ENCODE results near the gene CD19. TPM values are rescaled to one million over a fixed set of nuclear protein-coding genes. Genes with fewer than 3 reads are reported as not detected.

CD19 gene
- polyA plus RNA-seq, 3 donors: 0.28 to 0.75 (median 0.65) TPM

- H3K27me3 ChIP-seq (ENCODE audit: control insufficient read depth in 2 of 2, insufficient read depth in 2 of 2, low read length in 2 of 2): no peaks in the 10 kb centered on the region
- H3K4me3 ChIP-seq (replicated peaks in 1 of 3; ENCODE audit: low read depth in 2 of 3, low read length in 3 of 3): no peak overlapping the region
- peaks cover 61 to 88% of the 10 kb centered on the region in 2 donors for H3K36me3 ChIP-seq (replicated peaks in 1 of 2; ENCODE audit: control insufficient read depth in 1 of 2, insufficient read depth in 2 of 2, low read length in 2 of 2)
- H3K4me3 Mint-ChIP-seq: no peak overlapping the region
- H2AFZ ChIP-seq (ENCODE audit: insufficient read depth, low read depth, low read length, poor library complexity, severe bottlenecking): no peak overlapping the region
- H3K4me1 ChIP-seq (ENCODE audit: control insufficient read depth in 1 of 2, insufficient read depth in 2 of 2, low read length in 2 of 2): no peaks in the 10 kb centered on the region
- H3K27ac ChIP-seq (ENCODE audit: low read depth in 1 of 2, low read length in 2 of 2): no peak overlapping the region
- no peak overlapping the region for H3K9ac ChIP-seq (ENCODE audit: insufficient read depth, low read length, poor library complexity, severe bottlenecking)
- H3K79me2 ChIP-seq (ENCODE audit: insufficient read depth, low read length): no peaks in the 10 kb centered on the region
- H4K20me1 ChIP-seq (ENCODE audit: insufficient read depth, low read length): no peaks in the 10 kb centered on the region
- no peak overlapping the region for H3K27ac Mint-ChIP-seq
- H3K27me3 Mint-ChIP-seq (ENCODE audit: low read depth in 3 of 3): peaks cover 0 to 1% (median 1%) of the 10 kb centered on the region in 3 donors
- H3K9me3 ChIP-seq (replicated peaks in 1 of 2; ENCODE audit: control insufficient read depth in 1 of 2, insufficient read depth in 1 of 2, low read length in 2 of 2): no peaks in the 10 kb centered on the region
- TF ChIP-seq CTCF (IDR thresholded peaks at IDR 0.05): no peak
- no peak overlapping the region for H3K4me2 ChIP-seq (replicated peaks; ENCODE audit: extremely low read depth, low read length, poor library complexity, severe bottlenecking)
- no peak for DNase-seq
- intact Hi-C loops (cut with micrococcal nuclease): loop anchor here in 1 of 2 donors (5.0 kb wide), 1 partner anchor 33 kb away; no protein-coding TSS in a partner anchor
- H3K4me1 Mint-ChIP-seq: no peaks in the 10 kb centered on the region
- peaks cover 0 to 3% (median 0%) of the 10 kb centered on the region in 7 donors for H3K9me3 Mint-ChIP-seq
- peaks cover 68 to 89% of the 10 kb centered on the region in 2 donors for H3K36me3 Mint-ChIP-seq
Observed at GRCh38 chr16:28915181-28915580, 16.6 kb upstream of the CD19 start.

- no peaks in the 10 kb centered on the region for H3K4me1 Mint-ChIP-seq
- Histone ChIP-seq H4K20me1 (ENCODE audit: insufficient read depth, low read length) (no peaks in the 10 kb centered on the region), H2AFZ (ENCODE audit: insufficient read depth, low read depth, low read length, poor library complexity, severe bottlenecking) (no peak overlapping the region), H3K36me3 (replicated peaks in 1 of 2; ENCODE audit: control insufficient read depth in 1 of 2, insufficient read depth in 2 of 2, low read length in 2 of 2) (peaks cover 51 to 82% of the 10 kb centered on the region in 2 donors), H3K27me3 (ENCODE audit: control insufficient read depth in 2 of 2, insufficient read depth in 2 of 2, low read length in 2 of 2) (no peaks in the 10 kb centered on the region), H3K4me1 (ENCODE audit: control insufficient read depth in 1 of 2, insufficient read depth in 2 of 2, low read length in 2 of 2) (no peaks in the 10 kb centered on the region), H3K79me2 (ENCODE audit: insufficient read depth, low read length) (no peaks in the 10 kb centered on the region), H3K27ac (ENCODE audit: low read depth in 1 of 2, low read length in 2 of 2) (no peak overlapping the region), H3K9ac (ENCODE audit: insufficient read depth, low read length, poor library complexity, severe bottlenecking) (no peak overlapping the region), H3K9me3 (replicated peaks in 1 of 2; ENCODE audit: control insufficient read depth in 1 of 2, insufficient read depth in 1 of 2, low read length in 2 of 2) (no peaks in the 10 kb centered on the region), H3K4me3 (replicated peaks in 1 of 3; ENCODE audit: low read depth in 2 of 3, low read length in 3 of 3) (no peak overlapping the region), H3K4me2 (replicated peaks; ENCODE audit: extremely low read depth, low read length, poor library complexity, severe bottlenecking) (no peak overlapping the region)
- 81% methylated on average over 7 of the region's 7 CpGs for WGBS (ENCODE audit: insufficient coverage)
- peaks cover 0 to 3% (median 0%) of the 10 kb centered on the region in 7 donors for H3K9me3 Mint-ChIP-seq
- TF ChIP-seq CTCF (IDR thresholded peaks at IDR 0.05): no peak
- intact Hi-C loops (cut with micrococcal nuclease): loop anchor here in 1 of 2 donors (5.0 kb wide), 1 partner anchor 35 kb away; no protein-coding TSS in a partner anchor
- H3K4me3 Mint-ChIP-seq: no peak overlapping the region
- H3K27ac Mint-ChIP-seq: no peak overlapping the region
- no peak for DNase-seq
- peaks cover 61 to 87% of the 10 kb centered on the region in 2 donors for H3K36me3 Mint-ChIP-seq
- H3K27me3 Mint-ChIP-seq (ENCODE audit: low read depth in 3 of 3): peaks cover 0 to 1% (median 1%) of the 10 kb centered on the region in 3 donors
Observed at GRCh38 chr16:28917095-28917494, 14.7 kb upstream of the CD19 start.
